ENCODE data around the gene PKD2.
"Not testable (repeated sequence)": the region's sequence is repeated elsewhere in the genome, so short reads cannot be mapped to it uniquely, and the experiment has no call there.

The PKD2 gene

GRCh38 chr4:87999191-87999691 lies 8.2 kb upstream of the PKD2 start:
- not testable (repeated sequence) for H4K8ac ChIP-seq (ENCODE audit: low read length); H2BK120ac ChIP-seq (ENCODE audit: low read depth, low read length); H3K27ac ChIP-seq (ENCODE audit: low read length, poor library complexity, severe bottlenecking); H3K23ac ChIP-seq (ENCODE audit: low read length in 2 of 2); H2BK5ac ChIP-seq (ENCODE audit: low read depth, low read length, poor library complexity, severe bottlenecking); H3K4me2 ChIP-seq (ENCODE audit: low read length, poor library complexity, severe bottlenecking); H4K91ac ChIP-seq (ENCODE audit: low read length); H2AFZ ChIP-seq (ENCODE audit: low read depth, low read length); H2BK12ac ChIP-seq (ENCODE audit: low read length in 2 of 2); DNase-seq; H3K36me3 ChIP-seq (ENCODE audit: control insufficient read depth in 1 of 2, insufficient read depth in 2 of 2, low read depth in 1 of 2, low read length in 2 of 2); H3K18ac ChIP-seq (ENCODE audit: low read depth in 1 of 2, low read length in 2 of 2); H3K4me3 ChIP-seq (ENCODE audit: insufficient read depth in 1 of 2, low read depth in 1 of 2, low read length in 2 of 2); H3K79me1 ChIP-seq (replicated peaks; ENCODE audit: low read length, poor library complexity, severe bottlenecking); H3K4ac ChIP-seq (ENCODE audit: low read depth in 1 of 2, low read length in 2 of 2); H3K9me3 ChIP-seq (ENCODE audit: control insufficient read depth, low read length); H3K27me3 ChIP-seq (ENCODE audit: control insufficient read depth in 1 of 2, insufficient read depth in 1 of 2, low read length in 2 of 2); H3K9ac ChIP-seq (ENCODE audit: low read length); H2BK15ac ChIP-seq (ENCODE audit: low read depth, poor library complexity, severe bottlenecking); H2AK5ac ChIP-seq (ENCODE audit: low read length, severe bottlenecking); H3K4me1 ChIP-seq (ENCODE audit: control insufficient read depth, insufficient read depth, low read depth, low read length); H3K14ac ChIP-seq (ENCODE audit: low read length in 2 of 2)
- 80% methylated on average over 1 of the region's 2 CpGs for WGBS

DNA sequence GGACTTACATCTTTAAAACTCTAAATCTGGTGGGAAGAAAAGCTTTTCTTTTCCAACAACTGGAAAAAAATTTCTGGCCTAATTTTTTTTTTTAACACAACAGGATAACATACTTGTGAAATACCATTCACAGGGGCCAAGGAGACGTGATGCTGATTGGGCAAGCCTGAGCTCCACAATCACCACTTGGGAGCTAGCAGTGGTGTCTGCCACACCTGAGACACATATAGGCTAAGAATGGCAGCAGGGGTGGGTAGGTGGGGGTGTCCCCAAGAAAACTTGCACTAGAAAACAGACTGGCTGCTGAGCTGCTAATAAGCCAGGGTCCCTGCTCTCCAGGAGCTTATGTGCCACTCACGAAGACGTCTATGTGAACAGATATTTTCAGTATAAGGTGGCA lies 5.6 kb upstream of the PKD2 start:
- H3K18ac ChIP-seq (ENCODE audit: low read depth in 1 of 2, low read length in 2 of 2), result no peak overlapping the region
- H3K27ac ChIP-seq (ENCODE audit: low read length, poor library complexity, severe bottlenecking), result no peak overlapping the region
- no peaks in the 10 kb centered on the region for H3K79me1 ChIP-seq (replicated peaks; ENCODE audit: low read length, poor library complexity, severe bottlenecking)
- H2BK15ac ChIP-seq (ENCODE audit: low read depth, poor library complexity, severe bottlenecking), result no peak overlapping the region
- no peak overlapping the region for H2AK5ac ChIP-seq (ENCODE audit: low read length, severe bottlenecking)
- no peak overlapping the region for H3K4me2 ChIP-seq (ENCODE audit: low read length, poor library complexity, severe bottlenecking)
- no peaks in the 10 kb centered on the region for H3K9me3 ChIP-seq (ENCODE audit: control insufficient read depth, low read length)
- H3K14ac ChIP-seq (ENCODE audit: low read length in 2 of 2), result no peak overlapping the region
- H3K23ac ChIP-seq (ENCODE audit: low read length in 2 of 2), result no peak overlapping the region
- H3K27me3 ChIP-seq (ENCODE audit: control insufficient read depth in 1 of 2, insufficient read depth in 1 of 2, low read length in 2 of 2), result no peaks in the 10 kb centered on the region
- no peak overlapping the region for H2AFZ ChIP-seq (ENCODE audit: low read depth, low read length)
- H3K4me1 ChIP-seq (ENCODE audit: control insufficient read depth, insufficient read depth, low read depth, low read length), result no peaks in the 10 kb centered on the region
- H3K36me3 ChIP-seq (ENCODE audit: control insufficient read depth in 1 of 2, insufficient read depth in 2 of 2, low read depth in 1 of 2, low read length in 2 of 2), result no peaks in the 10 kb centered on the region
- WGBS, result 87% methylated on average over 3 of the region's 3 CpGs
- H4K8ac ChIP-seq (ENCODE audit: low read length), result no peak overlapping the region
- no peak overlapping the region for H3K9ac ChIP-seq (ENCODE audit: low read length)
- no peak overlapping the region for H2BK120ac ChIP-seq (ENCODE audit: low read depth, low read length)
- no peak overlapping the region for H3K4me3 ChIP-seq (ENCODE audit: insufficient read depth in 1 of 2, low read depth in 1 of 2, low read length in 2 of 2)
- H2BK12ac ChIP-seq (ENCODE audit: low read length in 2 of 2), result no peak overlapping the region
- H4K91ac ChIP-seq (ENCODE audit: low read length), result no peak overlapping the region
- DNase-seq, result no peak
- H3K4ac ChIP-seq (ENCODE audit: low read depth in 1 of 2, low read length in 2 of 2), result no peak overlapping the region
- H2BK5ac ChIP-seq (ENCODE audit: low read depth, low read length, poor library complexity, severe bottlenecking), result no peak overlapping the region

GRCh38 chr4:88002786-88003185 lies 4.6 kb upstream of the PKD2 start:
- Histone ChIP-seq H3K4me3 (ENCODE audit: insufficient read depth in 1 of 2, low read depth in 1 of 2, low read length in 2 of 2) (no peak overlapping the region), H2BK15ac (ENCODE audit: low read depth, poor library complexity, severe bottlenecking) (no peak overlapping the region), H3K9me3 (ENCODE audit: control insufficient read depth, low read length) (no peaks in the 10 kb centered on the region), H3K27me3 (ENCODE audit: control insufficient read depth in 1 of 2, insufficient read depth in 1 of 2, low read length in 2 of 2) (no peaks in the 10 kb centered on the region), H3K4me2 (ENCODE audit: low read length, poor library complexity, severe bottlenecking) (no peak overlapping the region), H3K9ac (ENCODE audit: low read length) (peak overlapping the region; percentile 76), H3K4me1 (ENCODE audit: control insufficient read depth, insufficient read depth, low read depth, low read length) (no peaks in the 10 kb centered on the region), H3K18ac (ENCODE audit: low read depth in 1 of 2, low read length in 2 of 2) (no peak overlapping the region), H3K23ac (ENCODE audit: low read length in 2 of 2) (no peak overlapping the region), H4K91ac (ENCODE audit: low read length) (no peak overlapping the region), H4K8ac (ENCODE audit: low read length) (no peak overlapping the region), H3K4ac (ENCODE audit: low read depth in 1 of 2, low read length in 2 of 2) (no peak overlapping the region), H2BK12ac (ENCODE audit: low read length in 2 of 2) (no peak overlapping the region), H3K14ac (ENCODE audit: low read length in 2 of 2) (no peak overlapping the region), H3K79me1 (replicated peaks; ENCODE audit: low read length, poor library complexity, severe bottlenecking) (no peaks in the 10 kb centered on the region), H2BK5ac (ENCODE audit: low read depth, low read length, poor library complexity, severe bottlenecking) (no peak overlapping the region), H2AK5ac (ENCODE audit: low read length, severe bottlenecking) (no peak overlapping the region), H3K27ac (ENCODE audit: low read length, poor library complexity, severe bottlenecking) (no peak overlapping the region), H3K36me3 (ENCODE audit: control insufficient read depth in 1 of 2, insufficient read depth in 2 of 2, low read depth in 1 of 2, low read length in 2 of 2) (no peaks in the 10 kb centered on the region), H2BK120ac (ENCODE audit: low read depth, low read length) (no peak overlapping the region), H2AFZ (ENCODE audit: low read depth, low read length) (no peak overlapping the region)
- 80% methylated on average over 3 of the region's 4 CpGs for WGBS
- DNase-seq, result peak; percentile 68

DNA sequence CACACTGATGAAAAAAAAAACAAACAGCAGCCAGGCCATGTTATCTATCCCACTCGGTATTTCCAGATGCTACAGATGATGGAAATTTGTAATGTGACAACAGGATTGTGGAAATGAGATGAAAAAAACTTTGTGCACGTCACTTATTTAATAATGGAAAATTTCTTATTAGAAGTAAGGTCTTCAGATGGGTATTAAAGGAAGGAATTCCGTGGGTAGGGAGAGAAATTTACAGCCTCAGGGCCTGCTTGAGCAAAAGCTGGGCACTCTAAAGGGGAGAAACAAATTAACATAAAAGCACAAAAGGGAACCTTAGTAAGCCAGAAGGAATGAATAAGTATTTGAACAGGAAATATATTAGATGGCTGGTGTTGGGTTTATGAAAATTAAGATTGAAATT lies 4.2 kb upstream of the PKD2 start:
- no peak overlapping the region for H2AFZ ChIP-seq (ENCODE audit: low read depth, low read length)
- 78% methylated on average over 3 of the region's 3 CpGs for WGBS
- no peak overlapping the region for H2BK15ac ChIP-seq (ENCODE audit: low read depth, poor library complexity, severe bottlenecking)
- H3K9ac ChIP-seq (ENCODE audit: low read length), result peak overlapping the region; percentile 76
- H3K23ac ChIP-seq (ENCODE audit: low read length in 2 of 2), result no peak overlapping the region
- H3K27me3 ChIP-seq (ENCODE audit: control insufficient read depth in 1 of 2, insufficient read depth in 1 of 2, low read length in 2 of 2), result no peaks in the 10 kb centered on the region
- H2AK5ac ChIP-seq (ENCODE audit: low read length, severe bottlenecking), result no peak overlapping the region
- no peak overlapping the region for H2BK5ac ChIP-seq (ENCODE audit: low read depth, low read length, poor library complexity, severe bottlenecking)
- no peak overlapping the region for H4K91ac ChIP-seq (ENCODE audit: low read length)
- no peaks in the 10 kb centered on the region for H3K36me3 ChIP-seq (ENCODE audit: control insufficient read depth in 1 of 2, insufficient read depth in 2 of 2, low read depth in 1 of 2, low read length in 2 of 2)
- H3K14ac ChIP-seq (ENCODE audit: low read length in 2 of 2), result no peak overlapping the region
- no peak overlapping the region for H4K8ac ChIP-seq (ENCODE audit: low read length)
- H3K4me3 ChIP-seq (ENCODE audit: insufficient read depth in 1 of 2, low read depth in 1 of 2, low read length in 2 of 2), result no peak overlapping the region
- H3K4ac ChIP-seq (ENCODE audit: low read depth in 1 of 2, low read length in 2 of 2), result no peak overlapping the region
- no peak overlapping the region for H3K4me2 ChIP-seq (ENCODE audit: low read length, poor library complexity, severe bottlenecking)
- no peaks in the 10 kb centered on the region for H3K79me1 ChIP-seq (replicated peaks; ENCODE audit: low read length, poor library complexity, severe bottlenecking)
- no peak overlapping the region for H3K27ac ChIP-seq (ENCODE audit: low read length, poor library complexity, severe bottlenecking)
- H2BK120ac ChIP-seq (ENCODE audit: low read depth, low read length), result no peak overlapping the region
- H3K9me3 ChIP-seq (ENCODE audit: control insufficient read depth, low read length), result no peaks in the 10 kb centered on the region
- no peak overlapping the region for H2BK12ac ChIP-seq (ENCODE audit: low read length in 2 of 2)
- no peaks in the 10 kb centered on the region for H3K4me1 ChIP-seq (ENCODE audit: control insufficient read depth, insufficient read depth, low read depth, low read length)
- no peak overlapping the region for H3K18ac ChIP-seq (ENCODE audit: low read depth in 1 of 2, low read length in 2 of 2)
- no peak for DNase-seq

All from mesenchymal stem cell (in vitro differentiated cells and primary cell).